Smooth muscle cell of bladder (primary cell): ENCODE data around the gene TRABD2B. TPM values are rescaled to one million over a fixed set of nuclear protein-coding genes. Genes with fewer than 3 reads are reported as not detected.

Source experiments
- total RNA-seq: library from RNA; depleted of rRNA; stranded (reverse); fragments of >200 nt; gene quantifications from 2 replicates; pipeline ENCODE4 v1.2.3, GENCODE V29; 2014

The TRABD2B gene
- total RNA-seq, result 0.28 and 0.65 TPM in 2 replicates

GRCh38 chr1:47997289-47998200 lies at the start of gene TRABD2B:
TSS of gene TRABD2B (minus strand) at chr1:47997385.

Other genes starting within 250 kb of the TRABD2B start
- not detected in 2 replicates for gene SLC5A9, start 225.3 kb upstream of the TRABD2B start, total RNA-seq